Hematopoietic multipotent progenitor cell treated with erythropoietin and hydrocortisone succinate and interleukin-3 and kit ligand, for 6 days (in vitro differentiated cells): ENCODE data around the gene ARFGAP3.

Source experiments
- DNase-seq: peaks from one replicate; pipeline ENCODE4 v3.0.0-alpha.2; 2015

ARFGAP3 gene

GRCh38 chr22:42883970-42884369 lies 26.9 kb upstream of the ARFGAP3 start:
- no peak for DNase-seq

GRCh38 chr22:42883121-42883520 lies 26.0 kb upstream of the ARFGAP3 start:
- no peak for DNase-seq

- no peak for DNase-seq
These were observed 25.0 kb upstream of the ARFGAP3 start for GRCh38 chr22:42881982-42882656.

- no peak for DNase-seq
These were observed 24.2 kb upstream of the ARFGAP3 start for GRCh38 chr22:42881298-42881697.

GRCh38 chr22:42880815-42881214 lies 23.7 kb upstream of the ARFGAP3 start:
- no peak for DNase-seq

GRCh38 chr22:42879371-42880021 lies 22.4 kb upstream of the ARFGAP3 start:
- DNase-seq: no peak

- DNase-seq: no peak
These were observed 21.7 kb upstream of the ARFGAP3 start for GRCh38 chr22:42878561-42879305.

- DNase-seq: no peak
These were observed 20.7 kb upstream of the ARFGAP3 start for GRCh38 chr22:42877597-42878340.

- no peak for DNase-seq
These were observed 20.1 kb upstream of the ARFGAP3 start for GRCh38 chr22:42877158-42877557.

GRCh38 chr22:42876041-42876440 lies 19.0 kb upstream of the ARFGAP3 start:
- DNase-seq: no peak

- no peak for DNase-seq
These were observed 16.9 kb upstream of the ARFGAP3 start for GRCh38 chr22:42874010-42874409.

GRCh38 chr22:42873356-42873755 lies 16.3 kb upstream of the ARFGAP3 start:
- DNase-seq: peak; percentile 41

- DNase-seq: no peak
These were observed 15.7 kb upstream of the ARFGAP3 start for GRCh38 chr22:42872821-42873220.

GRCh38 chr22:42871146-42872050 lies 14.3 kb upstream of the ARFGAP3 start:
- DNase-seq: no peak

GRCh38 chr22:42869888-42870480 lies 12.9 kb upstream of the ARFGAP3 start:
- no peak for DNase-seq

GRCh38 chr22:42869463-42869862 lies 12.4 kb upstream of the ARFGAP3 start:
- DNase-seq: no peak

- DNase-seq: no peak
These were observed 11.7 kb upstream of the ARFGAP3 start for GRCh38 chr22:42868751-42869251.

- DNase-seq: no peak
These were observed 9.0 kb upstream of the ARFGAP3 start for GRCh38 chr22:42866100-42866499.

GRCh38 chr22:42865536-42865935 lies 8.5 kb upstream of the ARFGAP3 start:
- DNase-seq: no peak

GRCh38 chr22:42863349-42863961 lies 6.4 kb upstream of the ARFGAP3 start:
- peak; percentile 15 for DNase-seq
